K562 (cell line): ENCODE data around the gene ARHGAP25. TPM values are rescaled to one million over a fixed set of nuclear protein-coding genes. Genes with fewer than 3 reads are reported as not detected.

Source experiments
- ATAC-seq: fragments of 200-7000 bp; cut with Tn5 transposase; 3 replicates; pipeline ENCODE4 v1.9.1; 2020; ENCODE audit warnings: moderate library complexity
- BruUV-seq: library from RNA; stranded (reverse); fragments of 400-500 nt; replicated peaks from 2 replicates; lab custom pipeline; 2021; lab: Mats Ljungman, UMichigan
- CTCF ChIA-PET: fragments of 300-600 bp; formaldehyde crosslinking; extraction: SDS; loops from one replicate; lab custom pipeline; 2021; ENCODE audit warnings: low intra/inter-chr PET ratio; lab: Yijun Ruan, JAX
- POLR2A ChIA-PET: fragments of 300-600, 350-650 bp; sonication (Branson Sonifier 250); formaldehyde crosslinking; extraction: SDS; loops from one replicate; lab custom pipeline; 2021; ENCODE audit warnings: antibody characterized with exemption, inconsistent platforms; lab: Yijun Ruan, JAX
- DNase-seq, 4 experiments: peaks; one replicate each; pipeline versions ENCODE4 v3.0.0 to v3.0.0-alpha.2; 2011 to 2018; ENCODE audit warnings: low spot score in 3 of 4, mixed read lengths in 3 of 4; ENCODE audit errors: extremely low read depth in 1 of 4
- FAIRE-seq: peaks from 2 replicates; lab custom pipeline; 2011; peaks lifted over from hg19 to GRCh38; lab: Jason Lieb, UNC
- H2AFZ ChIP-seq: 2 replicates; pipeline ENCODE4 v1.6.0; 2011; ENCODE audit warnings: low read depth, low read length, control low read depth, inconsistent platforms
- H3K27ac ChIP-seq: fragments of 200-600 bp; 3 replicates; pipeline ENCODE4 v1.8.0; 2011; ENCODE audit warnings: low read depth, mild to moderate bottlenecking, control low read depth, inconsistent platforms, low read length, moderate library complexity, mixed read lengths; ENCODE audit errors: extremely low read depth
- H3K27me3 ChIP-seq, 2 experiments: fragments of 300-600 bp in 1 of 2; 2 replicates in 1 of 2; 3 replicates in 1 of 2; pipeline versions ENCODE4 v1.6.0 to v1.8.0; 2011; ENCODE audit warnings: inconsistent platforms in 2 of 2, low read length in 2 of 2, mild to moderate bottlenecking in 1 of 2, mixed read lengths in 1 of 2, moderate library complexity in 1 of 2; ENCODE audit not compliant: control insufficient read depth in 2 of 2, insufficient read depth in 2 of 2
- H3K36me3 ChIP-seq: fragments of 300-600 bp; 3 replicates; pipeline ENCODE4 v1.8.0; 2011; ENCODE audit warnings: mild to moderate bottlenecking, low read length, inconsistent platforms; ENCODE audit not compliant: control insufficient read depth, insufficient read depth
- H3K4me1 ChIP-seq, 2 experiments: fragments of 200-600 bp in 1 of 2; replicated peaks in 1 of 2; 2 replicates in 1 of 2; 3 replicates in 1 of 2; pipeline versions ENCODE4 v1.5.1 to v1.8.0; 2011; ENCODE audit warnings: inconsistent platforms in 2 of 2, low read length in 2 of 2, mild to moderate bottlenecking in 1 of 2, mixed read lengths in 1 of 2, moderate library complexity in 1 of 2; ENCODE audit not compliant: control insufficient read depth in 2 of 2, insufficient read depth in 2 of 2
- H3K4me2 ChIP-seq: 2 replicates; pipeline ENCODE4 v1.6.1; 2011; ENCODE audit warnings: low read length, control low read depth, inconsistent platforms, mixed read lengths; ENCODE audit not compliant: insufficient read depth
- H3K4me3 ChIP-seq: fragments of 200-600 bp; sonication (generic), shearing (Covaris generic); 2 replicates; pipeline ENCODE4 v1.5.1; 2016; ENCODE audit warnings: control low read depth, inconsistent platforms
- H3K79me2 ChIP-seq: fragments of 200-600 bp; 3 replicates; pipeline ENCODE4 v1.8.0; 2011; ENCODE audit warnings: low read length, inconsistent platforms; ENCODE audit not compliant: control insufficient read depth, insufficient read depth
- H3K9ac ChIP-seq, 2 experiments: 2 replicates each; pipeline versions ENCODE4 v1.6.0 to v1.6.1; 2011; ENCODE audit warnings: low read depth in 2 of 2, low read length in 2 of 2, control low read depth in 1 of 2, inconsistent platforms in 1 of 2, mild to moderate bottlenecking in 1 of 2, mixed read lengths in 1 of 2; ENCODE audit not compliant: insufficient read depth in 1 of 2
- H3K9me1 ChIP-seq: one replicate; pipeline ENCODE4 v1.6.0; 2011; ENCODE audit warnings: inconsistent platforms, mild to moderate bottlenecking, low read length, moderate library complexity; ENCODE audit not compliant: control insufficient read depth, insufficient read depth
- H3K9me3 ChIP-seq: replicated peaks from 2 replicates; pipeline ENCODE4 v1.5.1; 2011; ENCODE audit warnings: low read depth, low read length, inconsistent platforms; ENCODE audit not compliant: control insufficient read depth, insufficient read depth
- H4K20me1 ChIP-seq: replicated peaks from 2 replicates; pipeline ENCODE4 v1.6.1; 2011; ENCODE audit warnings: low read length, inconsistent platforms, mixed read lengths; ENCODE audit not compliant: control insufficient read depth, insufficient read depth
- CEBPG ChIP-seq, 3 experiments: fragments of 200-800 bp in 1 of 3; sonication (Bioruptor generic) in 1 of 3; sonication (generic) in 1 of 3; formaldehyde crosslinking in 1 of 3; IDR thresholded peaks in 2 of 3; conservative IDR thresholded peaks in 1 of 3; 2 replicates each; pipeline versions ENCODE4 v1.6.1 to v1.8.0; 2016 to 2022; ENCODE audit warnings: missing compliant biosample characterization in 2 of 3, missing genetic modification characterization in 2 of 3, mild to moderate bottlenecking in 1 of 3, missing genetic modification reagents in 1 of 3
- MGA ChIP-seq: fragments of 450-650 bp; IDR thresholded peaks from 2 replicates; pipeline ENCODE4 v1.6.1; 2016; ENCODE audit warnings: mild to moderate bottlenecking, moderate library complexity
- ZKSCAN1 ChIP-seq: fragments of 150-350 bp; IDR thresholded peaks from 2 replicates; pipeline ENCODE4 v1.6.1; 2016; ENCODE audit warnings: low read depth, low read length
- WGBS: fragments of 100-300 bp; shearing (Covaris generic); methylation state at CpG from one replicate; pipeline ENCODE4 v1.1.6; 2016; ENCODE audit warnings: low coverage, mixed read lengths; ENCODE audit not compliant: insufficient coverage; ENCODE audit errors: missing lambda C conversion rate; 5-methylcytosine and 5-hydroxymethylcytosine counted together
- in situ Hi-C: fragments of 300-500 bp; cut with MboI; formaldehyde crosslinking; loops from 4 replicates; pipeline ENCODE4 v1.15.0; 2018; ENCODE audit warnings: inconsistent platforms, mixed read lengths
- intact Hi-C: fragments of 100-400 bp; cut with micrococcal nuclease; formaldehyde crosslinking; loops from 2 replicates; pipeline ENCODE4 v1.14.2; 2022
- polyA plus RNA-seq, 8 experiments: library from polyadenylated mRNA; depleted of rRNA in 4 of 8; stranded (reverse) in 5 of 8; unstranded in 3 of 8; fragments of >200 nt; fragmentation: Nextera tagmentation in 2 of 8; fragmentation: Illumina TruSeq in 1 of 8; extraction: Ambion mirVana in 2 of 8; extraction: Trizol in 1 of 8; gene quantifications; 2 replicates each; pipeline versions ENCODE4 v1.2.1 to v1.2.3, GENCODE V29; 2011 to 2014; ENCODE audit warnings: inconsistent platforms in 1 of 8, missing spikeins in 1 of 8
- total RNA-seq, 7 experiments: library from RNA; depleted of rRNA in 6 of 7; stranded (reverse); fragments of >200 nt in 6 of 7; fragmentation: Illumina TruSeq in 2 of 7; extraction: Trizol in 2 of 7; gene quantifications; 2 replicates each; pipeline versions ENCODE4 v1.2.1 to v1.2.3, GENCODE V29; 2011 to 2021; ENCODE audit warnings: low replicate concordance in 1 of 7

Gene ARHGAP25
- total and polyA plus RNA-seq, 9 of the 15 experiments (the other 6 are each of a cell fraction or from before 2014, with no cell fraction given): 4.9 to 14.8 (median 10.7) TPM

GRCh38 chr2:68689553-68690537 is 44.8 kb upstream of the ARHGAP25 start:
- Histone ChIP-seq H3K36me3 (no peaks in the 10 kb centered on the region), H3K27ac (no peak overlapping the region), H3K9me3 (no peaks in the 10 kb centered on the region), H3K79me2 (no peaks in the 10 kb centered on the region), H3K4me2 (no peak overlapping the region), H3K9ac (no peak overlapping the region), H3K9me1 (no peaks in the 10 kb centered on the region), H4K20me1 (no peaks in the 10 kb centered on the region), H3K4me3 (no peak overlapping the region), H2AFZ (peak overlapping the region; percentile 34; the same call in 1 of the 2 replicates), H3K27me3 (no peaks in the 10 kb centered on the region), H3K4me1 (peaks cover 2 to 10% of the 10 kb centered on the region in 2 experiments; a peak in 4 of 5 replicates)
- ATAC-seq (no peak), DNase-seq (no peak), FAIRE-seq (no peak)
- no TSS peak for BruUV-seq
- intact Hi-C loops (no loop called here), in situ Hi-C loops (no loop called here)
- POLR2A ChIA-PET: interaction anchor here (0.6 kb wide), 1 partner anchor 562 kb away, joined by 3 read pairs; no protein-coding TSS in a partner anchor
- CTCF ChIA-PET: no interaction called here
- WGBS: 15% methylated on average over 7 of the region's 7 CpGs
- TF ChIP-seq MGA (0 out of 2 replicates have a peak, but pooled peaks have one; percentile 15), ZKSCAN1 (no peak), CEBPG (CRISPR knock-in tag; IDR thresholded peaks at IDR 0.05) (no peak), CEBPG (tag; conservative IDR thresholded peaks at IDR 0.05 in 1 of 2, IDR thresholded peaks at IDR 0.05 in 1 of 2) (peak in 1 of 2 experiments; percentile 38; a peak in 1 of 4 replicates)
